ENCODE data around the gene HLA-DQA1.

Gene HLA-DQA1

GRCh38 chr6:32679492-32679891, 42.3 kb downstream of the HLA-DQA1 start (continued):
- TF ChIP-seq, protein P1, sequence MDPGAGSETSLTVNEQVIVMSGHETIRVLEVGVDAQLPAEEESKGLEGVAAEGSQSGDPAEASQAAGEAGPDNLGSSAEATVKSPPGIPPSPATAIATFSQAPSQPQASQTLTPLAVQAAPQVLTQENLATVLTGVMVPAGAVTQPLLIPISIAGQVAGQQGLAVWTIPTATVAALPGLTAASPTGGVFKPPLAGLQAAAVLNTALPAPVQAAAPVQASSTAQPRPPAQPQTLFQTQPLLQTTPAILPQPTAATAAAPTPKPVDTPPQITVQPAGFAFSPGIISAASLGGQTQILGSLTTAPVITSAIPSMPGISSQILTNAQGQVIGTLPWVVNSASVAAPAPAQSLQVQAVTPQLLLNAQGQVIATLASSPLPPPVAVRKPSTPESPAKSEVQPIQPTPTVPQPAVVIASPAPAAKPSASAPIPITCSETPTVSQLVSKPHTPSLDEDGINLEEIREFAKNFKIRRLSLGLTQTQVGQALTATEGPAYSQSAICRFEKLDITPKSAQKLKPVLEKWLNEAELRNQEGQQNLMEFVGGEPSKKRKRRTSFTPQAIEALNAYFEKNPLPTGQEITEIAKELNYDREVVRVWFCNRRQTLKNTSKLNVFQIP (CRISPR knock-in tag; IDR thresholded peaks at IDR 0.05; ENCODE audit: borderline replicate concordance, low read depth), result no peak
- TF ChIP-seq, protein P2, sequence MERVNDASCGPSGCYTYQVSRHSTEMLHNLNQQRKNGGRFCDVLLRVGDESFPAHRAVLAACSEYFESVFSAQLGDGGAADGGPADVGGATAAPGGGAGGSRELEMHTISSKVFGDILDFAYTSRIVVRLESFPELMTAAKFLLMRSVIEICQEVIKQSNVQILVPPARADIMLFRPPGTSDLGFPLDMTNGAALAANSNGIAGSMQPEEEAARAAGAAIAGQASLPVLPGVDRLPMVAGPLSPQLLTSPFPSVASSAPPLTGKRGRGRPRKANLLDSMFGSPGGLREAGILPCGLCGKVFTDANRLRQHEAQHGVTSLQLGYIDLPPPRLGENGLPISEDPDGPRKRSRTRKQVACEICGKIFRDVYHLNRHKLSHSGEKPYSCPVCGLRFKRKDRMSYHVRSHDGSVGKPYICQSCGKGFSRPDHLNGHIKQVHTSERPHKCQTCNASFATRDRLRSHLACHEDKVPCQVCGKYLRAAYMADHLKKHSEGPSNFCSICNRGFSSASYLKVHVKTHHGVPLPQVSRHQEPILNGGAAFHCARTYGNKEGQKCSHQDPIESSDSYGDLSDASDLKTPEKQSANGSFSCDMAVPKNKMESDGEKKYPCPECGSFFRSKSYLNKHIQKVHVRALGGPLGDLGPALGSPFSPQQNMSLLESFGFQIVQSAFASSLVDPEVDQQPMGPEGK (CRISPR knock-in tag; IDR thresholded peaks at IDR 0.05; ENCODE audit: borderline replicate concordance), result no peak
- TF ChIP-seq, protein P3, sequence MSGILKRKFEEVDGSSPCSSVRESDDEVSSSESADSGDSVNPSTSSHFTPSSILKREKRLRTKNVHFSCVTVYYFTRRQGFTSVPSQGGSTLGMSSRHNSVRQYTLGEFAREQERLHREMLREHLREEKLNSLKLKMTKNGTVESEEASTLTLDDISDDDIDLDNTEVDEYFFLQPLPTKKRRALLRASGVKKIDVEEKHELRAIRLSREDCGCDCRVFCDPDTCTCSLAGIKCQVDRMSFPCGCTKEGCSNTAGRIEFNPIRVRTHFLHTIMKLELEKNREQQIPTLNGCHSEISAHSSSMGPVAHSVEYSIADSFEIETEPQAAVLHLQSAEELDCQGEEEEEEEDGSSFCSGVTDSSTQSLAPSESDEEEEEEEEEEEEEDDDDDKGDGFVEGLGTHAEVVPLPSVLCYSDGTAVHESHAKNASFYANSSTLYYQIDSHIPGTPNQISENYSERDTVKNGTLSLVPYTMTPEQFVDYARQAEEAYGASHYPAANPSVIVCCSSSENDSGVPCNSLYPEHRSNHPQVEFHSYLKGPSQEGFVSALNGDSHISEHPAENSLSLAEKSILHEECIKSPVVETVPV (CRISPR knock-in tag; IDR thresholded peaks at IDR 0.05), result no peak

DNA sequence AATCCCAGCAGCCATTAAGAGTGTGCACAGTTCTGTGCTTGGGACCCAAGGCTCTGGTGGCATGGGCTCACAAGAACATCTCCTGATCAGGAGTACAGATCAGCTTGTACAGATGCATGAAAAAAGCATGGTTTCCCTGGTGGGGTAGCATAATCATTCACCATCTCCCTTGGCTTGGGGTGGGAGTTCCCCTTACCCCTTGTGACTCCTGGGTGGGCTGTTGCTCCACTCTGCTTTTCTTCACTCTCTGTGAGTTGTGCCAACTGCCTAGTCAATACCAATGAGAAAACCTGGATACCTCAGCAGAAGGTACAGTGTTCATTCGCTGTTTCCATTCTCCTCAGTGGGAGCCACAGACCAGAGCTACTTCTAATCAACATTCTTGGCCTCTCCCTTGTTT, 42.8 kb downstream of the HLA-DQA1 start:
- ATAC-seq, result no peak
- TF ChIP-seq OSR1 (CRISPR knock-in tag; IDR thresholded peaks at IDR 0.05) (no peak), ZFP30 (CRISPR knock-in tag; IDR thresholded peaks at IDR 0.05) (no peak), TOX (CRISPR knock-in tag; IDR thresholded peaks at IDR 0.05; ENCODE audit: borderline replicate concordance) (no peak), RARB (CRISPR knock-in tag; IDR thresholded peaks at IDR 0.05) (no peak), TCF4 (CRISPR knock-in tag; IDR thresholded peaks at IDR 0.05; ENCODE audit: borderline replicate concordance) (no peak), CSDC2 (CRISPR knock-in tag; IDR thresholded peaks at IDR 0.05) (no peak), ISL1 (CRISPR knock-in tag; IDR thresholded peaks at IDR 0.05) (no peak), ZNF565 (CRISPR knock-in tag; conservative IDR thresholded peaks at IDR 0.05; ENCODE audit: low read depth) (no peak), ARNTL (CRISPR knock-in tag; IDR thresholded peaks at IDR 0.05; ENCODE audit: borderline replicate concordance, low read depth) (no peak), ZFP3 (CRISPR knock-in tag; IDR thresholded peaks at IDR 0.05) (no peak)
- TF ChIP-seq, protein P4, sequence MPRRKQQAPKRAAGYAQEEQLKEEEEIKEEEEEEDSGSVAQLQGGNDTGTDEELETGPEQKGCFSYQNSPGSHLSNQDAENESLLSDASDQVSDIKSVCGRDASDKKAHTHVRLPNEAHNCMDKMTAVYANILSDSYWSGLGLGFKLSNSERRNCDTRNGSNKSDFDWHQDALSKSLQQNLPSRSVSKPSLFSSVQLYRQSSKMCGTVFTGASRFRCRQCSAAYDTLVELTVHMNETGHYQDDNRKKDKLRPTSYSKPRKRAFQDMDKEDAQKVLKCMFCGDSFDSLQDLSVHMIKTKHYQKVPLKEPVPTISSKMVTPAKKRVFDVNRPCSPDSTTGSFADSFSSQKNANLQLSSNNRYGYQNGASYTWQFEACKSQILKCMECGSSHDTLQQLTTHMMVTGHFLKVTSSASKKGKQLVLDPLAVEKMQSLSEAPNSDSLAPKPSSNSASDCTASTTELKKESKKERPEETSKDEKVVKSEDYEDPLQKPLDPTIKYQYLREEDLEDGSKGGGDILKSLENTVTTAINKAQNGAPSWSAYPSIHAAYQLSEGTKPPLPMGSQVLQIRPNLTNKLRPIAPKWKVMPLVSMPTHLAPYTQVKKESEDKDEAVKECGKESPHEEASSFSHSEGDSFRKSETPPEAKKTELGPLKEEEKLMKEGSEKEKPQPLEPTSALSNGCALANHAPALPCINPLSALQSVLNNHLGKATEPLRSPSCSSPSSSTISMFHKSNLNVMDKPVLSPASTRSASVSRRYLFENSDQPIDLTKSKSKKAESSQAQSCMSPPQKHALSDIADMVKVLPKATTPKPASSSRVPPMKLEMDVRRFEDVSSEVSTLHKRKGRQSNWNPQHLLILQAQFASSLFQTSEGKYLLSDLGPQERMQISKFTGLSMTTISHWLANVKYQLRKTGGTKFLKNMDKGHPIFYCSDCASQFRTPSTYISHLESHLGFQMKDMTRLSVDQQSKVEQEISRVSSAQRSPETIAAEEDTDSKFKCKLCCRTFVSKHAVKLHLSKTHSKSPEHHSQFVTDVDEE (CRISPR knock-in tag; IDR thresholded peaks at IDR 0.05), result no peak
- TF ChIP-seq, protein P3 (CRISPR knock-in tag; IDR thresholded peaks at IDR 0.05), result no peak
- TF ChIP-seq, protein P5, sequence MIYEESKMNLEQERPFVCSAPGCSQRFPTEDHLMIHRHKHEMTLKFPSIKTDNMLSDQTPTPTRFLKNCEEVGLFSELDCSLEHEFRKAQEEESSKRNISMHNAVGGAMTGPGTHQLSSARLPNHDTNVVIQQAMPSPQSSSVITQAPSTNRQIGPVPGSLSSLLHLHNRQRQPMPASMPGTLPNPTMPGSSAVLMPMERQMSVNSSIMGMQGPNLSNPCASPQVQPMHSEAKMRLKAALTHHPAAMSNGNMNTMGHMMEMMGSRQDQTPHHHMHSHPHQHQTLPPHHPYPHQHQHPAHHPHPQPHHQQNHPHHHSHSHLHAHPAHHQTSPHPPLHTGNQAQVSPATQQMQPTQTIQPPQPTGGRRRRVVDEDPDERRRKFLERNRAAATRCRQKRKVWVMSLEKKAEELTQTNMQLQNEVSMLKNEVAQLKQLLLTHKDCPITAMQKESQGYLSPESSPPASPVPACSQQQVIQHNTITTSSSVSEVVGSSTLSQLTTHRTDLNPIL (CRISPR knock-in tag; IDR thresholded peaks at IDR 0.05; ENCODE audit: low read depth), result no peak

- no peak for ATAC-seq
- TF ChIP-seq ZNF70 (CRISPR knock-in tag; IDR thresholded peaks at IDR 0.05) (no peak), BACH2 (CRISPR knock-in tag; IDR thresholded peaks at IDR 0.05; ENCODE audit: borderline replicate concordance) (no peak), ZFP30 (CRISPR knock-in tag; IDR thresholded peaks at IDR 0.05) (no peak), PPARA (CRISPR knock-in tag; IDR thresholded peaks at IDR 0.05; ENCODE audit: borderline replicate concordance) (no peak), ARNTL (CRISPR knock-in tag; IDR thresholded peaks at IDR 0.05; ENCODE audit: borderline replicate concordance, low read depth) (no peak), GLIS3 (CRISPR knock-in tag; IDR thresholded peaks at IDR 0.05) (no peak), TCF4 (CRISPR knock-in tag; IDR thresholded peaks at IDR 0.05; ENCODE audit: borderline replicate concordance) (no peak), RARB (CRISPR knock-in tag; IDR thresholded peaks at IDR 0.05) (no peak), ISL1 (CRISPR knock-in tag; IDR thresholded peaks at IDR 0.05) (no peak)
- TF ChIP-seq, protein P1 (CRISPR knock-in tag; IDR thresholded peaks at IDR 0.05; ENCODE audit: borderline replicate concordance, low read depth), result no peak
- TF ChIP-seq, protein P2 (CRISPR knock-in tag; IDR thresholded peaks at IDR 0.05; ENCODE audit: borderline replicate concordance), result no peak
- TF ChIP-seq, protein P5 (CRISPR knock-in tag; IDR thresholded peaks at IDR 0.05; ENCODE audit: low read depth), result no peak
These were observed 47.0 kb downstream of the HLA-DQA1 start for GRCh38 chr6:32684246-32684645.

Measured in SK-N-SH treated with all-trans-retinoic acid at 6 μM for 48 hours (cell line).